Stimulated activated CD8-positive, alpha-beta memory T cell treated with anti-CD3 and anti-CD28 coated beads, Interleukin-4, amount 100 ng/mL, for 1 hour (primary cell): ENCODE results near the gene JMJD6.

ENCODE experiments used
- DNase-seq, 2 donors: peaks; one replicate each; pipeline ENCODE4 v3.0.0-alpha.2; 2020; ENCODE audit warnings: low read depth in 2 of 2, low spot score in 1 of 2

The JMJD6 gene

GRCh38 chr17:76681222-76682137 is 44.9 kb downstream of the JMJD6 start:
- DNase-seq = peak in 1 of 2 donors; percentile 45

DNA sequence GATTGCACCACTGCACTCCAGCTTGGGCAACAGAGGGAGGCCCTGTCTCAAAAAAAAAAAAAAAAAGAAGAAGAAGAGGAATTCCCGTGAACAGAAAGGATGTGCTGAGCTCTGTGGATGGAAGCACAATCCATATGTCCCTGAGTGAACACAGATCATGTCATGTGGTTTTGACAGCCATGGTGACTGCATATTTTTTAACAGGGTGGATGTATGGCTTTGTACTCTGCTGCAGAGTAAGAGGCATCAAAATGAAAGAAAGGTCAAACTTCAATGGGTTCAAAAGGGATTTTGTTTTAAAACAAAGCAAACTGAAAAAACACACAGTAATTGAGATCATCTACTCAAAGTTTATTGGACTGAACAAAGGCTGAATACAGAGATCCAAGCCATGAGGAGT is 47.2 kb downstream of the JMJD6 start:
- no peak for DNase-seq

DNA sequence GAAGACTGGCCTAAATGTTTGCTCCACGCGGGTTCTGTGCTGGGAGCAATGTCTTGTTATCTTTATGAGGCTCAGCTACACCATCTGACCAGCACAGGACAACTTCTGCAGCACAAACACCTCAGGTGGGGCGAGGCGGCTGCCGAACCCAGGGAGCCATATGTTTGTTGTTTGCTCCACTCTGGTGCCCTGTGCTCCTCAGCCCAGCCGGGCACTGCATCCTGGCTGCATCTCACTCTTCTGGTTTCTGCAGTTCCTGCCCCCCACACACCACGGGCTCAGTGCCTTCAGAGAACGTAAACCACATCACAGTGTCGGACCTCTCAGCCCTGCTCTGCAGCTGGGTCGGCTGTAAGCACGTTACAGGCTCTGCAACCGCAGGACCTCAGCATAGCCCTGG is 48.1 kb downstream of the JMJD6 start:
- no peak for DNase-seq

DNA sequence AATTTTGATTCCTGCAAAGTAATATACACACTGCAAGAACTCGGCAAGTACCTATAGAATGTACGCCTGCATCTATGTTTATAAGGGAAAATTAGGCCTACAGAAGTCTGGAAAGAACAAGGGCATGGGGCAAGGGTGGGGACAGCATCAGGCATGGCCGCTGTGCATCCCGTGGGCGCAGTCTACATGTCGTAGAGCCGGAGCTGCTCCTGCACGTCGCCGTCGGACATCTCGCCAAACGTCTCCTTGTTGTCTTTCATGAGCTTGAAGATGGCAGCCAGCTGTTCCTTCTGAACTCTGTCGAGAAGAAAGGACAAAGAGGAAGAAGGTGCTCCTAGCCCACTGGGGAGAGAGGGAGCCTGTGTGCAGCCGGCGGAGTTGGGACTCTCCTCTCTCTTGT is 49.0 kb downstream of the JMJD6 start:
- no peak for DNase-seq

DNA sequence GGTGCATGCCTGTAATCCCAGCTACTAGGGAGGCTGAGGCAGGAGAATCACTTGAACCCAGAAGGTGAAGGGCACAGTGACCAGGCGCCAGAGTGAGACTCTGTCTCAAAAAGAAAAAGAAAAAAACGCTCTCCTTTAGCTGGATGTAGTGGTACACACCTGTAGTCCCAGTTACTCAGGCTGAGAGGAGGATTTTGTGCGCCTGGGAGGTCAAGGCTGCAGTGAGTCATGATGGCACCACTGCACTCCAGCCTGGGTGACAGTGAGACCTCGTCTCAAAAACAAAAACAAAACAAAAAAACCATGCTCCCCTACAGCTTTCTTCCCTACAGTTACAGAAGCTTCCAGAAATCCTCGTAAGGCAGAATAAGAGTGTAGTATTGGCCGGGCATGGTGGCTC is 49.8 kb downstream of the JMJD6 start:
- no peak for DNase-seq

GRCh38 chr17:76675648-76676047 is 50.8 kb downstream of the JMJD6 start:
- no peak for DNase-seq

DNA sequence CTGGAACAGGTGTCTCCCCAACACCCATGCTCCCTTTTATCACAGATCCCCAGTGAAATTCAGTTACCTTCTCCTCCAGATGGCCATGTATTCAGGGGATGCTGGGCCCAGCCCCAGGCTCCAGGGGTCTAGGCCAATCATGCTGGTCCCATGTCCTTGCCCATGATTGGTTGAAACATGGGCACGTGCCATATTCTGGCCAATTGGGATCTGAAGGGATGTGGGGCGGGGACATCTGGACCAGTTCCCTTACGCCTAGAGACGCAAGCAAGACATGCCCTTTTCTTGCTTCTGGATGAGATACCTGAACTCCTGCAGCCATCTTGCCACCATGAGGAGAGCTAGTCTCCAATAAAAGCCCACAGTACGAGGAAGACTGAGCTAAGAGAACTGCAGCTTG is 51.8 kb downstream of the JMJD6 start:
- DNase-seq = no peak

DNA sequence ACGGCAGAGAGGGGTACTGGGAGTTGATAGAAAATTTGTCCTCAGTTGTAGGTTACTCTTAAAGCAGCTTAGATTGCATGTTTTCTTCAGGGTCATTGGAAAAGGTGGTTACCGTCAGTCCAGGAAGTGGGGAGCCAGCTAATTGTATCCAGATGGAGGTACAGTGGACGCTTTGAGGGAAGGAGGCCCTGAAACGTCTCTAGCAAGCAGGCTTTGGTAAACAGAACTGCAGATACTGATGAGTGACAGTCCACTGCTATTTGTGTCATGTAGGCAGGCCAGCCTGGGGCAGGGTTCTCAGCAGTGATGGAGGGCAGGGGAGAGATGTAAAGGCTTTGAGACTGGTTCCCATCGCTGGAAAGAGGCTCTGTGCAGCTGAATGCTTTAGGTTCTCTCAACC is 52.7 kb downstream of the JMJD6 start:
- no peak for DNase-seq

- DNase-seq = no peak
Observed at GRCh38 chr17:76672892-76673291, 53.5 kb downstream of the JMJD6 start.

GRCh38 chr17:76672270-76672851 is 54.0 kb downstream of the JMJD6 start:
- no peak for DNase-seq

DNA sequence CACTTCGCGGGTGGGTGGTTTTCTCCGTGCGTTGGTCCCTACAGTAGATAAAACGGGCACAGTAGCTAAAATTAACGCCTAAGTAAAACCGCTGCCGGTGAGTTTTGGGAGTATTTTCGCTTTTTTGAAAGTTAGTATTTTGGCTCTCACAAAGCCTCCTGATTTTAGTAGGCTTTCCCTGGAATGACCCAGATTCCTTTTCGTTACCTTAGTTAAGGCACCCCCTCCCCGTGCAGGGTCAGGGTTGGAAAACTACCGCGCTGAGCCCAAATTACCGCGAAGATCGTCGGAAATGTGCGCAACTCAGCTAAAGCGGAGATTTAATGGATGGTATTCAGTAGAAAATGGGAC is 54.5 kb downstream of the JMJD6 start:
- DNase-seq = no peak

DNA sequence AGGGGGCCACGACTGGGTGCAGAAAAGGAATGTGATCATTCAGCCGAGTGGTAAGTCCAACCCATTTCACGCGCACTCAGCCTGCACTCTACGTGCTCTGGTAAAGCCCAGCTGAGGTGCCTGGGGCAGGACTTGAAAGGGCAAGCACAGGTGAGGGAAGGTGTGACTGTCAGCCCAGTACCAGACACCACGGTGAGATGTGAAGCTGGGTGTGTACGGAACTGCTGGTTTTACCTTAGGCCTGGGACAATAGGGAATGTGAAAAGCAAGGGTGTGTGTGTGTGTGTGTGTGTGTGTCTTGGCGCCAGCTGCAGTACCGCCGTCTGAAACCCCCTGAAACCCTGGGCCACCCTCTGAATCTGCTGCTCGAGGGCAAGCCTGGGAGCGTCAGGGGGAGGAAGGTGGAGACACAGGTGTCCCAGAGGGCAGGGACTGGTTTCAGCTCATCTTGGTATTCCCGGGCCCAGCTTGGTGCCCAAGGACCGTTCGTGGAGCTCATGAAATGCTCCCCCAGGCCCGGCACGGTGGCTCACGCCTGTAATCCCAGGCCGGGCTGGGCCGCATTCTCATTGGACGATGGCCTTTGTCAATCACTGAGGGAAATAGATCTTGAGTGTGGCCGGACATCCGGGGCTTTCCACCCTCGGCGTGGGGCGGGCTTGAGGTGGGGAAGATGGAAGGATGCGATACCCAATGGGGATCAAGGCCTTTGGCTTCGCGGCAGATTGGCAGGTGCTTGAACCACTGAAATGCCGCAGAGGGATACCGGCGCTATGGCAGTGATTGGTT is 55.1 kb downstream of the JMJD6 start:
- peak; percentile 96 for DNase-seq

DNA sequence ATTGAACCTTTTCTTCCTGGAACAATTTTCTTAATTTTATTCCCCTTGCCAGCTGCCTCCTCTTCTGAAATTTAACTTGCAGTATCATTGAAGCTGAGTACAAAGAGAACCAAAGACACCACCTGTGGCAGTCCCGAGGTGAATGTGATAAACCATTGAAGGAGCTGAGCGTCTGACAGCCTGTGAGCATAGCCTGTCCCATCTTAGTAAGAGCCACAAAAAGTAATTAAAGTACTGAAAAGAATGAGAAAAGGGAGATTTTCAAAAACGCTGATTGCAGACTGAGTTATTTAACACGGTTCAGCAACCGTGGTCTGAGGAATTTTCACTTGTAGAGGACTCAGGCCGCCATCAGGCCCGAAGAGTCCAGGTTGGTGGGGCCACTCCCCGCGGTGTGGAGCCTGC is 55.7 kb downstream of the JMJD6 start:
- DNase-seq = no peak

- no peak for DNase-seq
Observed at GRCh38 chr17:76670020-76670717, 56.2 kb downstream of the JMJD6 start.
